Ectodermal cell (in vitro differentiated cells): Measurements from ENCODE around the gene GPR89A. TPM values are rescaled to one million over a fixed set of nuclear protein-coding genes. Genes with fewer than 3 reads are reported as not detected.
A peak's percentile ranks its signal among the peaks of the same experiment; 100 is the strongest.
"Not testable (repeated sequence)": the region's sequence is repeated elsewhere in the genome, so short reads cannot be mapped to it uniquely, and the experiment has no call there.

Experiments used
- H3K27ac ChIP-seq: 2 replicates; pipeline ENCODE4 v1.7.0; 2013; ENCODE audit warnings: mild to moderate bottlenecking, low read depth, low read length; ENCODE audit not compliant: insufficient read depth, poor library complexity, severe bottlenecking
- H3K27me3 ChIP-seq: 2 replicates; pipeline ENCODE4 v1.7.0; 2013; ENCODE audit warnings: mild to moderate bottlenecking, low read length; ENCODE audit not compliant: insufficient read depth, control insufficient read depth, poor library complexity, severe bottlenecking
- H3K36me3 ChIP-seq: one replicate; pipeline ENCODE4 v1.7.0; 2013; ENCODE audit warnings: low read length; ENCODE audit not compliant: control insufficient read depth, insufficient read depth
- H3K4me1 ChIP-seq: one replicate; pipeline ENCODE4 v1.7.0; 2013; ENCODE audit warnings: low read length; ENCODE audit not compliant: control insufficient read depth, insufficient read depth
- H3K4me3 ChIP-seq: 2 replicates; pipeline ENCODE4 v1.7.0; 2013; ENCODE audit warnings: low read depth, low read length, control low read depth; ENCODE audit not compliant: insufficient read depth
- H3K9me3 ChIP-seq: 2 replicates; pipeline ENCODE4 v1.7.0; 2013; ENCODE audit warnings: mild to moderate bottlenecking, low read length, moderate library complexity; ENCODE audit not compliant: control insufficient read depth
- WGBS, 2 experiments: methylation state at CpG; one replicate each; pipeline ENCODE4 v1.1.7; 2013; ENCODE audit warnings: missing lambda C conversion rate in 2 of 2; 5-methylcytosine and 5-hydroxymethylcytosine counted together
- polyA plus RNA-seq, 4 experiments: library from polyadenylated mRNA; stranded (reverse); fragments of 50-300 nt; gene quantifications; one replicate each; pipeline ENCODE4 v1.2.3, GENCODE V29; 2013

The GPR89A gene
- 26.8 TPM for polyA plus RNA-seq (2013, experiment 1 of 4)
- polyA plus RNA-seq (2013, experiment 2 of 4), result 32.2 TPM
- polyA plus RNA-seq (2013, experiment 3 of 4), result 21.9 TPM
- 23.0 TPM for polyA plus RNA-seq (2013, experiment 4 of 4)

GRCh38 chr1:145607833-145608733, at the start of gene GPR89A:
GPR89A (plus strand) TSS chr1:145607988; CDS start chr1:145608134, 146 bp downstream.
- not testable (repeated sequence) for H3K9me3 ChIP-seq, H3K27me3 ChIP-seq, H3K4me1 ChIP-seq, H3K36me3 ChIP-seq
- WGBS, 2 experiments, result 0% methylated on average over 41 to 49 of the region's 71 CpGs
- Histone ChIP-seq H3K4me3 (peak within 1 kb of the TSS; percentile 56), H3K27ac (peak within 1 kb of the TSS; percentile 69)

GRCh38 chr1:145586820-145587219, 21.0 kb upstream of the GPR89A start:
- not testable (repeated sequence) for H3K27me3 ChIP-seq, H3K4me1 ChIP-seq, H3K36me3 ChIP-seq, H3K4me3 ChIP-seq, H3K9me3 ChIP-seq, H3K27ac ChIP-seq
- WGBS, 2 experiments, result 89 to 94% methylated on average over 3 of the region's 5 CpGs

GRCh38 chr1:145590806-145591205, 17.0 kb upstream of the GPR89A start:
- not testable (repeated sequence) for H3K9me3 ChIP-seq, H3K4me3 ChIP-seq, H3K4me1 ChIP-seq, H3K27ac ChIP-seq, H3K27me3 ChIP-seq, H3K36me3 ChIP-seq
- no CpG with 5 or more reads among the region's 7 CpGs for WGBS, 2 experiments

GRCh38 chr1:145592347-145592746, 15.4 kb upstream of the GPR89A start:
- H3K27me3 ChIP-seq, H3K36me3 ChIP-seq, H3K4me1 ChIP-seq, H3K9me3 ChIP-seq, H3K27ac ChIP-seq, H3K4me3 ChIP-seq: not testable (repeated sequence)

GRCh38 chr1:145595421-145595820, 12.4 kb upstream of the GPR89A start:
- H3K9me3 ChIP-seq, H3K36me3 ChIP-seq, H3K27me3 ChIP-seq, H3K4me1 ChIP-seq, H3K4me3 ChIP-seq, H3K27ac ChIP-seq: not testable (repeated sequence)

- H3K27ac ChIP-seq, H3K36me3 ChIP-seq, H3K27me3 ChIP-seq, H3K4me1 ChIP-seq, H3K9me3 ChIP-seq, H3K4me3 ChIP-seq: not testable (repeated sequence)
- WGBS, 2 experiments, result 80 to 84% methylated on average over 6 of the region's 6 CpGs
Measured at GRCh38 chr1:145596236-145596635, 11.6 kb upstream of the GPR89A start.

- H3K36me3 ChIP-seq, H3K9me3 ChIP-seq, H3K27ac ChIP-seq, H3K4me3 ChIP-seq, H3K4me1 ChIP-seq, H3K27me3 ChIP-seq: not testable (repeated sequence)
- 86 to 94% methylated on average over 5 of the region's 5 CpGs for WGBS, 2 experiments
Measured at GRCh38 chr1:145599426-145599825, 8.4 kb upstream of the GPR89A start.

GRCh38 chr1:145601593-145601992, 6.2 kb upstream of the GPR89A start:
- WGBS, 2 experiments, result 67 to 100% methylated on average over 1 of the region's 1 CpG
- H3K4me3 ChIP-seq, result no peak overlapping the region
- H3K4me1 ChIP-seq, result no peaks in the 10 kb centered on the region
- no peaks in the 10 kb centered on the region for H3K9me3 ChIP-seq
- H3K27me3 ChIP-seq, result no peaks in the 10 kb centered on the region
- H3K36me3 ChIP-seq, result no peaks in the 10 kb centered on the region
- H3K27ac ChIP-seq, result no peak overlapping the region

- not testable (repeated sequence) for H3K27ac ChIP-seq, H3K4me1 ChIP-seq, H3K36me3 ChIP-seq, H3K9me3 ChIP-seq, H3K27me3 ChIP-seq, H3K4me3 ChIP-seq
- 84 to 96% methylated on average over 2 of the region's 5 CpGs for WGBS, 2 experiments
Measured at GRCh38 chr1:145606840-145607239, 948 bp upstream of the GPR89A start.

- not testable (repeated sequence) for H3K4me1 ChIP-seq, H3K9me3 ChIP-seq, H3K27me3 ChIP-seq, H3K27ac ChIP-seq, H3K4me3 ChIP-seq, H3K36me3 ChIP-seq
- 100% methylated on average over 1 of the region's 11 CpGs; no CpG with 5 or more reads in 1 of the 2 experiments for WGBS, 2 experiments
Measured at GRCh38 chr1:145607289-145607688, 499 bp upstream of the GPR89A start.
